Glutamatergic neuron (in vitro differentiated cells): ENCODE data around the gene SPDYE8. TPM values are rescaled to one million over a fixed set of nuclear protein-coding genes. Genes with fewer than 3 reads are reported as not detected.
A peak's percentile ranks its signal among the peaks of the same experiment; 100 is the strongest.
"Not testable (repeated sequence)": the region's sequence is repeated elsewhere in the genome, so short reads cannot be mapped to it uniquely, and the experiment has no call there.

Experiments
- DNase-seq: peaks from one replicate; pipeline ENCODE4 v3.0.0; 2022
- H3K27ac Mint-ChIP-seq: one replicate; pipeline ENCODE4 v1.8.0; 2020; ENCODE audit warnings: mild to moderate bottlenecking, mixed read lengths, inconsistent platforms; ENCODE audit not compliant: unreplicated experiment
- H3K27me3 Mint-ChIP-seq: one replicate; pipeline ENCODE4 v1.8.0; 2020; ENCODE audit warnings: mild to moderate bottlenecking, moderate library complexity, mixed read lengths, inconsistent platforms; ENCODE audit not compliant: unreplicated experiment
- H3K36me3 Mint-ChIP-seq: one replicate; pipeline ENCODE4 v1.8.0; 2020; ENCODE audit warnings: mild to moderate bottlenecking, mixed read lengths, inconsistent platforms; ENCODE audit not compliant: unreplicated experiment
- H3K4me1 Mint-ChIP-seq: one replicate; pipeline ENCODE4 v1.8.0; 2020; ENCODE audit warnings: mild to moderate bottlenecking, low read depth, mixed read lengths, inconsistent platforms; ENCODE audit not compliant: unreplicated experiment
- H3K4me3 Mint-ChIP-seq: one replicate; pipeline ENCODE4 v1.8.0; 2020; ENCODE audit warnings: mild to moderate bottlenecking, mixed read lengths, inconsistent platforms; ENCODE audit not compliant: unreplicated experiment
- H3K9me3 Mint-ChIP-seq: one replicate; pipeline ENCODE4 v1.8.0; 2020; ENCODE audit warnings: mild to moderate bottlenecking, moderate library complexity, mixed read lengths, inconsistent platforms; ENCODE audit not compliant: unreplicated experiment
- long read RNA-seq: library from polyadenylated mRNA; unstranded; transcript quantifications from one replicate; pipeline ENCODE4 v2.0.0, GENCODE V29; 2020; ENCODE audit not compliant: unreplicated experiment
- total RNA-seq: library from RNA; stranded (reverse); fragmentation: NEBNext Ultra II Directional; extraction: Animal tissue kit (Norgen Biotek cat#: 25700); gene quantifications from one replicate; pipeline ENCODE4 v1.2.1, GENCODE V29; 2021; ENCODE audit not compliant: unreplicated experiment

SPDYE8 gene, protein sequence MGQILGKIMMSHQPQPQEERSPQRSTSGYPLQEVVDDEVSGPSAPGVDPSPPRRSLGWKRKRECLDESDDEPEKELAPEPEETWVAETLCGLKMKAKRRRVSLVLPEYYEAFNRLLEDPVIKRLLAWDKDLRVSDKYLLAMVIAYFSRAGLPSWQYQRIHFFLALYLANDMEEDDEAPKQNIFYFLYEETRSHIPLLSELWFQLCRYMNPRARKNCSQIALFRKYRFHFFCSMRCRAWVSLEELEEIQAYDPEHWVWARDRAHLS
- not detected for total RNA-seq
- long read RNA-seq = 0 reads

DNA sequence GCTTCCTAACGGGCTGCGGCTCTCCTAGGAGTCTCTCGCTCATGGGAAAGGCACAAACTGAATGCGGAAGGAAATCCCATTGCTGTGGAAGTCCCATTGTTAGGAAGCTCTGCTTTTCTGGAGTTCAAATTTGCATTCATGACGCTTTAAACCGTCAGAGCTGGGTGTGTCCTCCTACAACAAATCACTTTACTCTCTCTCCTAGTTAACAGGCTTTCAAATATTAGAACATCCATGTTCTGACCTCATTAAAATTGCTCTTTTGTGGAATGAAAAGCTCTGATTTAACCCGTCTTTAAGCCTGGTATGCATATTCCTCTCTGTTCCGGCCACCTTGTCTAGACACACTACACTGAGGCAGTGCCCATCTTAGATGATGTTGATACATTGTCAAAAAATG, at the start of gene SPDYE8:
Gene SPDYE8, minus strand, starts transcription at position 101 of the 400 bp plus-strand sequence. CDS start 1,800 bp downstream, outside the sequence.
- H3K36me3 Mint-ChIP-seq, H3K27ac Mint-ChIP-seq, DNase-seq, H3K4me3 Mint-ChIP-seq, H3K27me3 Mint-ChIP-seq, H3K9me3 Mint-ChIP-seq, H3K4me1 Mint-ChIP-seq: not testable (repeated sequence)

GRCh38 chr7:73057811-73058210, 28.2 kb upstream of the SPDYE8 start, which contains the start of gene SPDYE11:
Gene SPDYE11, minus strand, starts transcription at chr7:73057911. Its CDS starts 1,800 bp downstream, at chr7:73056111.
- not testable (repeated sequence) for H3K27me3 Mint-ChIP-seq, H3K4me3 Mint-ChIP-seq, H3K27ac Mint-ChIP-seq, H3K4me1 Mint-ChIP-seq, H3K9me3 Mint-ChIP-seq, H3K36me3 Mint-ChIP-seq, DNase-seq

GRCh38 chr7:73006491-73006890, 23.1 kb downstream of the SPDYE8 start:
- H3K9me3 Mint-ChIP-seq, H3K27ac Mint-ChIP-seq, H3K36me3 Mint-ChIP-seq, H3K27me3 Mint-ChIP-seq, H3K4me1 Mint-ChIP-seq: not testable (repeated sequence)
- H3K4me3 Mint-ChIP-seq = peak overlapping the region; percentile 42
- DNase-seq = peak; percentile 6

DNA sequence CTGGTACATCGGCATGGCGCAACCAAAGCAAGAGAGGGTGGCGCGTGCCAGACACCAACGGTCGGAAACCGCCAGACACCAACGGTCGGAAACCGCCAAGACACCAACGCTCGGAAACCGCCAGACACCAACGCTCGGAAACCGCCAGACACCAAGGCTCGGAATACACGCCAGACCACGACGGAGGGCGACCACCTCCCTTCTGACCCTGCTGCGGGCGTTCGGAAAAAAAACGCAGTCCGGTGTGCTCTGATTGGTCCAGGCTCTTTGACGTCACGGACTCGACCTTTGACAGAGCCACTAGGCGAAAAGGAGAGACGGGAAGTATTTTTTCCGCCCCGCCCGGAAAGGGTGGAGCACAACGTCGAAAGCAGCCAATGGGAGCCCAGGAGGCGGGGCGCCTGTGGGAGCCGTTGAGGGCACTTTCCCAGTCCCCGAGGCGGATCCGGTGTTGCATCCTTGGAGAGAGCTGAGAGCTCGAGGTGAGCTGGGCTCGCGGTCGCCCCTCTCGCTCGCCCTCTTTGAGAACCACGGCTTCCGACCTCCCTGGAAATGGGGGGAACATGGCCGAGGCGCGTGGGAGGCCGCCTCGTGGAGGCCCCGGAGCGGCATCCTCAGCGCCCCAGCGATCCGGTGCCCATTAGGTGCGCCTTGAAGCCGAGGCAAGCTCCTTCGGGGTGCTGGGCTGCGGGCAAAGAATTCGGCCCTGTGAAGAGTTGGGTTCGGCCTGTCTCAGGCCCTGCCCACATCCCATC, 23.7 kb downstream of the SPDYE8 start:
- H3K36me3 Mint-ChIP-seq, H3K9me3 Mint-ChIP-seq, H3K4me1 Mint-ChIP-seq, H3K27me3 Mint-ChIP-seq: not testable (repeated sequence)
- Mint-ChIP-seq H3K4me3 (peak overlapping the region; percentile 92), H3K27ac (peak overlapping the region; percentile 82)
- DNase-seq = peak; percentile 80

DNA sequence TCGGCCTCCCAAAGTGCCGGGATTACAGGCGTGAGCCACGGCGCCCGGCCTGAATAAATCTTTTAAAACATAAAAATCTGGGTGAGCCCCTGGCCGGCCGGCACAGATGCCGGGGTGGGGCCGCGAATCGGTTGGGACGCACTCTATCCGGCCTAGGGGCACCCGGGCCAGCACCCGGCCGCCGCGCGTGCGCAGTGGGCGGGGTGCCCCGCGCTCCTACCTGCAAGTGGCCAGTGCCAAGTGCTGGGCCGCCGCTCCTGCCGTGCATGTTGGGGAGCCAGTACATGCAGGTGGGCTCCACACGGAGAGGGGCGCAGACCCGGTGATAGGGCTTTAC, 24.2 kb downstream of the SPDYE8 start:
- peak overlapping the region; percentile 92 for H3K4me3 Mint-ChIP-seq
- not testable (repeated sequence) for H3K27me3 Mint-ChIP-seq, H3K4me1 Mint-ChIP-seq, H3K9me3 Mint-ChIP-seq, H3K36me3 Mint-ChIP-seq
- peak overlapping the region; percentile 82 for H3K27ac Mint-ChIP-seq
- DNase-seq = peak; percentile 75

DNA sequence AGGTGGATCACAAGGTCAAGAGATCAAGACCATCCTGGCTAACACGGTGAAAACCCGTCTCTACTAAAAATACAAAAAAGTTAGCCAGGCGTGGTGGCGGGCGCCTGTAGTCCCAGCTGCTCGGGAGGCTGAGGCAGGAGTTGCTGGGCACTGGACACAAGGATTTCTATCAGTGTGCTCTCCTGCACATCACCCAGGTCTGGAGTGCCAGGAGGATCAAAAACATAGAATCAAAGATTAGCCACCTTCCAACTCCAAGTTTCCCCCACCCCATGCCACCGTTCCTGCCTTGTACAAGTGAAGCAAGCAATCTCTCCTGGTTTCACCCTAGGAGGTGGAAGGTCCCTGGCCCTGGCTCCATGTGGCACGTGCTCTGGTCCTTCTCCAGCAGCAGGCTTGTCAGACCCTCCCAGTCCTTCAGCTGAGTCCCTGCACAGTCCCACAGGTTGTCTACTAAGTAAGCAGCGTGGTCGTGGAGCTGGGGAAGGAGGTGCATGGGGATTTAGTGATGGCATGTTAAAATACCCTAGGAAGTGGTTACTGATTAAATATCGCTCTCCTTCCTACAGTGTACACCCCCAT, 31.6 kb downstream of the SPDYE8 start:
- not testable (repeated sequence) for H3K27ac Mint-ChIP-seq, H3K9me3 Mint-ChIP-seq, H3K4me3 Mint-ChIP-seq, DNase-seq, H3K4me1 Mint-ChIP-seq, H3K27me3 Mint-ChIP-seq, H3K36me3 Mint-ChIP-seq

- not testable (repeated sequence) for H3K4me3 Mint-ChIP-seq, H3K36me3 Mint-ChIP-seq, H3K9me3 Mint-ChIP-seq, H3K27ac Mint-ChIP-seq, DNase-seq, H3K27me3 Mint-ChIP-seq, H3K4me1 Mint-ChIP-seq
Measured at GRCh38 chr7:72997447-72997846, 32.1 kb downstream of the SPDYE8 start.

GRCh38 chr7:72995484-72995883, 34.1 kb downstream of the SPDYE8 start:
- H3K27me3 Mint-ChIP-seq, DNase-seq, H3K36me3 Mint-ChIP-seq: not testable (repeated sequence)

GRCh38 chr7:72990146-72990913, 39.2 kb downstream of the SPDYE8 start:
- DNase-seq, H3K27ac Mint-ChIP-seq, H3K4me3 Mint-ChIP-seq, H3K4me1 Mint-ChIP-seq, H3K27me3 Mint-ChIP-seq, H3K9me3 Mint-ChIP-seq, H3K36me3 Mint-ChIP-seq: not testable (repeated sequence)

More at GRCh38 chr7:72995484-72995883, 34.1 kb downstream of the SPDYE8 start:
- not testable (repeated sequence) for H3K27ac Mint-ChIP-seq, H3K4me1 Mint-ChIP-seq, H3K4me3 Mint-ChIP-seq, H3K9me3 Mint-ChIP-seq

DNA sequence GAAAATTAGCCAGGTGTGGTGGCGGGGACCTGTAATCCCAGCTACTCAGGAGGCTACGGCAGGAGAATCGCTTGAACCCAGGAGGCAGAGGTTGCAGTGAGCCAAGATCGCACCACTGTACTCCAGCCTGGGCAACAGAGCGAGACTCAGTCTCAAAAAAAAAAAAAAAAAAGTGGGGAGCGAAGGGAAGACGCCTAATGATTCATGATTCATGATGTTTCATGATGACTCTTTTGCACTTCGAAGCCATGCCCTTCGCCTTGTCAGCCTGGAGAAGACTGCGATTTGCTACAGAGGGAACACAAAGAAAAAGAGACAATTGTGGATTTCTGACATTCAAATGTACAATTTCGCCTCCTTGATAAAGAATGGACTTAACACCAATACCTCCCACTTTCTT, 47.5 kb downstream of the SPDYE8 start:
- not testable (repeated sequence) for DNase-seq, H3K27me3 Mint-ChIP-seq, H3K9me3 Mint-ChIP-seq, H3K36me3 Mint-ChIP-seq, H3K4me3 Mint-ChIP-seq, H3K4me1 Mint-ChIP-seq, H3K27ac Mint-ChIP-seq

DNA sequence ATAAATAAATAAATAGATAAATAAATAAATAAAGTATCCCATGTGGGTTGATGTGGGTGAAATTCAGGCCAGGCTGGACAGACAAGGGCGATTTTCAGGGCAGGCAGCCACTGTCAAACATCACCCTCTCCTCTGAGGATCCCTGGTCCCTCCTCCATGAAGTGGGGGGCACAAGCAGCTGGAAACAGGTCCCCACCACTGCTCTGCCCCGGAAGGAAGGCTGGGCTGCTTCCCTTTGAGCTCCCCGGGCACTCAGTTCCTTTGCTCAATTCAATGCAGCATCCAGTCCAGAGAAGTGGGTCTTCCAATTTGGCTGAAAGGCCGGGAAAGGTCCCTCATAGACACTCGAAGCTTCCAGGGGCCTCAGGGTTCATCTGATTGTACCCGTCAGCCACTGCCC, 49.2 kb downstream of the SPDYE8 start:
- not testable (repeated sequence) for H3K4me1 Mint-ChIP-seq, H3K27ac Mint-ChIP-seq, H3K9me3 Mint-ChIP-seq, DNase-seq, H3K36me3 Mint-ChIP-seq, H3K27me3 Mint-ChIP-seq, H3K4me3 Mint-ChIP-seq

DNA sequence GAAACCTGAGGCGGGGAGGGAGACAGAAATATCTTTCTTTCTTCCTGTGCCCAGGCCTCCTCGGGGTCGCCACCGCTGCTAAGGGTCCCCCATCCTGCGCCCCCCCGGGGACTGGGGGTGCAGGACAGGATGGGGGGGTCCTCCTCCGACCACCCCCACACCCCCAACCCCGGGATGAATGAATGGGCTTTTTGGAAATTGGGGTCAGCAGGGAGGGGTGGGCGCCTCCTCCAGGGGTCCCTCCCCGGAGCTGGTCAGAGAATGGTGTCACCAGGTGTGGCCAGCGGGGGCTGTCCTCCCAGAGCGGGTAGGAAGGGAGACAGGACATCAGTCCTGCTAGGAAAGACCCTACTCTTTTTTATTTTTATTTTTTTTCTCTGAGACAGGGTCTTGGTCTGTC, 53.1 kb downstream of the SPDYE8 start:
- not testable (repeated sequence) for H3K27ac Mint-ChIP-seq, H3K4me1 Mint-ChIP-seq, DNase-seq, H3K9me3 Mint-ChIP-seq, H3K4me3 Mint-ChIP-seq, H3K27me3 Mint-ChIP-seq, H3K36me3 Mint-ChIP-seq
